GM20000 (cell line): ENCODE results near the gene ERLEC1.
"Not testable (repeated sequence)": the region's sequence is repeated elsewhere in the genome, so short reads cannot be mapped to it uniquely, and the experiment has no call there.

Source experiments
- DNase-seq: peaks from one replicate; pipeline ENCODE4 v3.0.0; 2012; ENCODE audit warnings: low spot score
- TF ChIP-seq, protein P1 (sequence below): IDR thresholded peaks from 2 replicates; pipeline ENCODE4 v1.5.1; 2012; ENCODE audit warnings: mild to moderate bottlenecking, control low read depth; ENCODE audit errors: extremely low read depth, missing control alignments

Gene ERLEC1

DNA sequence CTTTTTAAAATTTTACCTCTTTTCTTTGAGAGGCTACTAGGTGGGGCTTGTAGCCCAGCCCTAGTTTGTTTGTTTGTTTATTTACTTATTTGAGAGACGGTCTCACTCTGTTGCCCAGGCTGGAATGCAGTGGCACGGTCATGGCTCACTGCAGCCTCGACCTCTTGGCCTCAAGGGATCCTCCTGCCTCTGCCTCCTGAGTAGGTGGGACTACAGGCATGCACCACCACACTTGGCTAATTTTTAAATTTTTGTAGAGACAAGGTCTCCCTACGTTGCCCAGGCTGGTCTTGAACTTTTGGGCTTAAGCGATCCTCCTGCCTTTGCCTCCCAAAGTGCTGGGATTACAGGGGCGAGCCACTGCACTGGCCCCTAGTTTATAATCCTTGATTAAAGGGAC is 35.0 kb downstream of the ERLEC1 start:
- no peak for DNase-seq
- TF ChIP-seq, protein P1, sequence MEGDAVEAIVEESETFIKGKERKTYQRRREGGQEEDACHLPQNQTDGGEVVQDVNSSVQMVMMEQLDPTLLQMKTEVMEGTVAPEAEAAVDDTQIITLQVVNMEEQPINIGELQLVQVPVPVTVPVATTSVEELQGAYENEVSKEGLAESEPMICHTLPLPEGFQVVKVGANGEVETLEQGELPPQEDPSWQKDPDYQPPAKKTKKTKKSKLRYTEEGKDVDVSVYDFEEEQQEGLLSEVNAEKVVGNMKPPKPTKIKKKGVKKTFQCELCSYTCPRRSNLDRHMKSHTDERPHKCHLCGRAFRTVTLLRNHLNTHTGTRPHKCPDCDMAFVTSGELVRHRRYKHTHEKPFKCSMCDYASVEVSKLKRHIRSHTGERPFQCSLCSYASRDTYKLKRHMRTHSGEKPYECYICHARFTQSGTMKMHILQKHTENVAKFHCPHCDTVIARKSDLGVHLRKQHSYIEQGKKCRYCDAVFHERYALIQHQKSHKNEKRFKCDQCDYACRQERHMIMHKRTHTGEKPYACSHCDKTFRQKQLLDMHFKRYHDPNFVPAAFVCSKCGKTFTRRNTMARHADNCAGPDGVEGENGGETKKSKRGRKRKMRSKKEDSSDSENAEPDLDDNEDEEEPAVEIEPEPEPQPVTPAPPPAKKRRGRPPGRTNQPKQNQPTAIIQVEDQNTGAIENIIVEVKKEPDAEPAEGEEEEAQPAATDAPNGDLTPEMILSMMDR: no peak

DNA sequence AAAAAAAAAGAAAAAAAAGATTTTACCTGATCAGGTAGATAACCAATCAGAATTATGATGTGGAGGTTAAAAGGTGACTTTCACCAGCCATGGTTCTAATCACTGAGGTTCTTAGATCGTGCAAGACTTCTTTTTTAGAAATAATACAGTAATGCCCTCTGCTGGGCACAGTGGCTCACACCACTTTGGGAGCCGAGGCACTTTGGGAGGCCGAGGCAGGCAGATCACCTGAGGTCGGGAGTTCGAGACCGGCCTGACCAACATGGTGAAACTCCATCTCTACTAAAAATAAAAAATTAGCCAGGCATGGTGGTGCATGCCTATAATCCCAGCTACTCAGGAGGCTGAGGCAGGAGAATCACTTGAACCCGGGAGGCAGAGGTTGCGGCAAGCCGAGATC is 36.8 kb downstream of the ERLEC1 start:
- not testable (repeated sequence) for DNase-seq

DNA sequence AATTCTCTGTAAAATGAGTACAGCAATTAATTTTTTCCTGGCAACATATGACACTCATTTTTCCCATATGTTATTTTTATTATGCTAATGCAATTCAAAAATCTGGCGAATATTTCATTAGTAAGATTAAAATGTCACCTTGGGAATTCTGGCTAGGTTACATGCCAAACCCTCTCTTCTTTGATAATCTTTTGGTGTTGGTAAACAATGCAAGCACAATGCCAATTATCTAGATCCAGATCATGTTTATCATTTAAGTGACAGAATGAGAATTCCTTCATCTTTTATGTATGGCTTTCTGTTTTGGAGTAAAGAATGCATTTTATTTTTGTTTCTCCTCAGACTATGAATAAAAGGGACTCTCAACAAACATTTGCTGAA is 39.2 kb downstream of the ERLEC1 start:
- DNase-seq: no peak
- TF ChIP-seq, protein P1: no peak

DNA sequence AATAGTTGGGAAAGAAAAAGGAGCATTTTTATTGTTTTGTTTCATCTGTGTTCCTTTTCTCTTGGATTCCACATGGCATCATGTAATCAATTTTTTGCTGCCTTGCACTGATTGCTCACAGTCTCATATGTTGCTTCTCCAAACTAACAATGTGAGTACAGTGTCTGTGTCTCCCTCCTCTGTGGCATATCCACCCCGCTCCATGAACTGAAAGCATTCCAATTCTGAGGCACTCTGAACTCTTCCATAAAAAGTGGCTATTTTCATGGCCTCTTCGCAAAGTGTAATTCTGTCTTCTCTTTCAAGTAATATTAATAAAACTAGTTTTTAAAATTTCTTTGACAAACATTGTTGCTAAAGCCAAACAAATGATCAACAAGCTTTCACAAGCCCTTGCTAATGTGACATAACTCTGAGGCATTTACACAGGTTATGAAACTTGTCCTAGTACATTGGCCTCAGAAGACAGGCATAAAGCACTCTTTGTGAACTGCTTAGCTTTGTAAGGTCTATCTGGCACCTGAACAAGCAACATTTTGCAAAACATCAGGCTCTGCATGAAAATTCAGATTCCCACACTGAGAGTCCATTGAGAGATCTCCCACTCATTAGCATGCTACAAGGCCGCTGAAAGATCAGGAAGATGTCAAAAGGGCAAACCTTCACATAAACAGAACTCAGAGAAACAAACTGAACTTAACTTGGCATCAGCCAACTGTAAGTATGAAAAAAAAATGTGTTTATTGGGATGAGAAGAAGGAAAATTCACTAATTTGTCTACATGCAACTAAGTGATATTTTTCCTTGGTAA is 39.9 kb downstream of the ERLEC1 start:
- DNase-seq: no peak
- TF ChIP-seq, protein P1: no peak

DNA sequence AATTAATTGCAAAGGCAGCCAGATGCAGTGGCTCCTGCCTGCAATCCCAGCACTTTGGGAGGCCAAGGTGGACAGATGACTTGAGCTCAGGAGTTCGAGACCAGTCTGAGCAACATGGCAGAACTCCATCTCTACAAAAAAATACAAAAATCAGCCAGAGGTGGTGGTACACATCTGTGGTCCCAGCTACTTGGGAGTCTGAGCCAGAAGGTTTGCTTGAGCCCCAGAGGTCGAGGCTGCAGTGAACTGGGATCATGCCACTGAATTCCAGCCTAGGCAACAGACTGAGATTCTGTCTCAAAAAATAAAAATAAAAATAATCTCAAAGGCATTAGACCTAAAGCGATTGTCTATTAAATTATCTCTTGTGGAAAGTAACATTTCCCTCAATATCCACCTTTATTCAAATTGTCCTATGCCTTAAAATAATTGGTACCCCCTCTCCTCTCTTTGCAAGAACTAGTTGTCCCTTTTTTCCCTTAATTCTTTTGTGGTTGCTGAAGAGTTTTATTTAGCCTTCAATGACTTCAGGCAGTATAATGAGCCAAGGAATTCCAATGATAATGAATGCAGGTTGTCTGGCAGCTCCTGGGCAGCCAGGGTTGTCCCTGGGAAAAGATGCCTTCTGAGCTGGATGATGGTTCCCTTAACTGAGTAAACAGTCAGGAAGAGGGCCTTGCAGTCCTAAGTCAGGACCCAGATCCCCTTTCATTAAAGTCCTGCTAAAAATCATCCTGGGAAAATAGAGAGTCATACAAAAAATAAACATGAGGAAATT is 40.7 kb downstream of the ERLEC1 start:
- TF ChIP-seq, protein P1: no peak
- no peak for DNase-seq

DNA sequence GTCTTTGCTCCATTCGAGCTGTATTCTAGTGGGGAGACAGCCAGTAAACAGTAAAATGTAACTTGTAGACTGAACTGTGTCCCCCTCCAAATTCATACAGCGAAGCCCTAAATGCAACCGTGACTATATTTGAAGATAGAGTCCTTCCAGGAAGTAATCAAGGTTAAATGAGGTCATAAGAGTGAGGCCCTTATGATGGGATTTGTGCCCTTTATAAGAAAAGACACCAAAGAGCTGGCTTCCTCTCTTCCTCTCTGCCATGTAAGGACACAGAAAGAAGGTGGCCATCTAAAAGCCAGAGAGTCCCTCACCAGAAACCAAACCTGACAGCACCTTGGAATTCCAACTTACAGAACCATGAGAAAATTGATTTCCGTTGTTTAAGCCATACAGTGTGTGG is 41.5 kb downstream of the ERLEC1 start:
- no peak for DNase-seq
- TF ChIP-seq, protein P1: no peak

DNA sequence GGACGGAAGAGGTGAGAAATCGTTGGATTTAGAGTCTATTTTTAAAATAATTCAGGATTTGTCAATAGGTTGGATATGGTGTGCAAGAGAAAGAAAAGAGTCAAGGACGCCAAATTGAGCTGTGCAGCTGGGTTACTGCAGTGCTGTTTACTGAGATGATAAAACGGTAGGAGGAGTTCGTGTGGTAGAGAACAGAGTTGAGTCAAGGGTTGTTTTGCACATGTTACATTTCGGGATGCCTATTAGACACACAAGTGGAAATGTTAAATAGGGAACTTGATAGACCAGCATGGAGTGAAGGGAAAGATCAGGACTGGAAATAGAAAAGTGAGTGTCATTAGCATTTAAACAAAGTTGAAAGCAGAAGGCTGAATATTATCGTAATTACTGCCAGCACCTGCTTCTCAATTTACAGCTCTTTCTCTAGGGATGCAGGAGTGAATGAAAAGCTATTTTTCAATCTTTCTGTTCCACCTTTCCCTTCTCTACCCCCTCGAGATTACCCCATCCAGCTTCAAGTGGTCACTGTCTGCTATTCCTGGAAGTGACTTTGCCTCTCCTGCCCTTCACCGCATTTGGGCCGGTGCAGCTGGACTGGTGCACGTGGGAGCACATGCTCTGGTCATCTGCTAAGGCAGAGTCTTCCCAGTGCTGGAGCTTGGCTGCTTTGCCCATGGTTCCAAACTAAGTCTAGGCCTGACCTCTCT is 42.6 kb downstream of the ERLEC1 start:
- TF ChIP-seq, protein P1: no peak
- DNase-seq: no peak

DNA sequence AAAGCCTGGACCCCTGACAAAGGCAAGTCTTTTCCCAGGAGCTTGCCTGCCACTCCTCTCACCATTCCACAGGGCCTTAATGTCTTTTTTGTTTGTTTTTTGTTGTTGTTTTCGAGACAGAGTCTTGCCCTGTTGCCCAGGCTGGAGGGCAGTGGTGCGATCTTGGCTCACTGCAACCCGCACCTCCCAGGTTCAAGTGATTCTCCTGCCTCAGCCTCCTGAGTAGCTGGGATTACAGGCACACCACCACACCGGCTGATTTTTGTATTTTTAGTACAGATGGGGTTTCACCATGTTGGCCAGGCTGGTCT is 43.1 kb downstream of the ERLEC1 start:
- not testable (repeated sequence) for DNase-seq
